ENCODE results near the gene NEGR1. TPM values are rescaled to one million over a fixed set of nuclear protein-coding genes. Genes with fewer than 3 reads are reported as not detected.

The NEGR1 gene
- total RNA-seq, 1 donor from 2014 or later: 8.6 TPM

GRCh38 chr1:71885171-71885570 lies 397.2 kb downstream of the NEGR1 start:
- Histone ChIP-seq H4K20me1 (ENCODE audit: insufficient read depth, low read length) (no peaks in the 10 kb centered on the region), H3K36me3 (ENCODE audit: insufficient read depth, low read length) (no peaks in the 10 kb centered on the region), H3K4me3 (ENCODE audit: insufficient read depth, low read depth, low read length) (no peak overlapping the region), H3K79me2 (ENCODE audit: insufficient read depth, low read length) (no peaks in the 10 kb centered on the region), H2AFZ (ENCODE audit: low read depth, low read length) (no peak overlapping the region), H3K27ac (ENCODE audit: low read depth, low read length) (no peak overlapping the region), H3K4me2 (ENCODE audit: low read length) (no peak overlapping the region), H3K9me3 (ENCODE audit: insufficient read depth, low read depth, low read length) (no peaks in the 10 kb centered on the region), H3K9ac (ENCODE audit: low read length) (no peak overlapping the region), H3K27me3 (ENCODE audit: insufficient read depth, low read length) (no peaks in the 10 kb centered on the region), H3K4me1 (ENCODE audit: insufficient read depth, low read length) (no peaks in the 10 kb centered on the region)
- Mint-ChIP-seq H3K36me3 (ENCODE audit: low read depth, unreplicated experiment) (no peaks in the 10 kb centered on the region), H3K4me3 (ENCODE audit: unreplicated experiment) (no peak overlapping the region), H3K27ac (ENCODE audit: unreplicated experiment) (no peak overlapping the region), H3K9me3 (ENCODE audit: unreplicated experiment) (no peaks in the 10 kb centered on the region), H3K4me1 (ENCODE audit: low read depth, unreplicated experiment) (peaks cover 12% of the 10 kb centered on the region), H3K27me3 (ENCODE audit: low read depth, unreplicated experiment) (no peaks in the 10 kb centered on the region)
- TF ChIP-seq EZH2 (IDR thresholded peaks at IDR 0.05; ENCODE audit: insufficient read depth, low read length): no peak
- TF ChIP-seq, protein P1, sequence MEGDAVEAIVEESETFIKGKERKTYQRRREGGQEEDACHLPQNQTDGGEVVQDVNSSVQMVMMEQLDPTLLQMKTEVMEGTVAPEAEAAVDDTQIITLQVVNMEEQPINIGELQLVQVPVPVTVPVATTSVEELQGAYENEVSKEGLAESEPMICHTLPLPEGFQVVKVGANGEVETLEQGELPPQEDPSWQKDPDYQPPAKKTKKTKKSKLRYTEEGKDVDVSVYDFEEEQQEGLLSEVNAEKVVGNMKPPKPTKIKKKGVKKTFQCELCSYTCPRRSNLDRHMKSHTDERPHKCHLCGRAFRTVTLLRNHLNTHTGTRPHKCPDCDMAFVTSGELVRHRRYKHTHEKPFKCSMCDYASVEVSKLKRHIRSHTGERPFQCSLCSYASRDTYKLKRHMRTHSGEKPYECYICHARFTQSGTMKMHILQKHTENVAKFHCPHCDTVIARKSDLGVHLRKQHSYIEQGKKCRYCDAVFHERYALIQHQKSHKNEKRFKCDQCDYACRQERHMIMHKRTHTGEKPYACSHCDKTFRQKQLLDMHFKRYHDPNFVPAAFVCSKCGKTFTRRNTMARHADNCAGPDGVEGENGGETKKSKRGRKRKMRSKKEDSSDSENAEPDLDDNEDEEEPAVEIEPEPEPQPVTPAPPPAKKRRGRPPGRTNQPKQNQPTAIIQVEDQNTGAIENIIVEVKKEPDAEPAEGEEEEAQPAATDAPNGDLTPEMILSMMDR (IDR thresholded peaks at IDR 0.05; ENCODE audit: insufficient read depth, low read depth, low read length): no peak
- no peak for DNase-seq (ENCODE audit: low read depth)
- no peak for FAIRE-seq

GRCh38 chr1:71882637-71883036 lies 399.7 kb downstream of the NEGR1 start:
- H2AFZ ChIP-seq (ENCODE audit: low read depth, low read length): no peak overlapping the region
- no peaks in the 10 kb centered on the region for H3K27me3 ChIP-seq (ENCODE audit: insufficient read depth, low read length)
- FAIRE-seq: no peak
- H3K27ac ChIP-seq (ENCODE audit: low read depth, low read length): no peak overlapping the region
- no peak overlapping the region for H3K4me3 ChIP-seq (ENCODE audit: insufficient read depth, low read depth, low read length)
- H3K4me1 ChIP-seq (ENCODE audit: insufficient read depth, low read length): no peaks in the 10 kb centered on the region
- no peak overlapping the region for H3K27ac Mint-ChIP-seq (ENCODE audit: unreplicated experiment)
- no peaks in the 10 kb centered on the region for H3K27me3 Mint-ChIP-seq (ENCODE audit: low read depth, unreplicated experiment)
- no peak overlapping the region for H3K4me2 ChIP-seq (ENCODE audit: low read length)
- no peaks in the 10 kb centered on the region for H4K20me1 ChIP-seq (ENCODE audit: insufficient read depth, low read length)
- no peak for TF ChIP-seq EZH2 (IDR thresholded peaks at IDR 0.05; ENCODE audit: insufficient read depth, low read length)
- TF ChIP-seq, protein P1 (IDR thresholded peaks at IDR 0.05; ENCODE audit: insufficient read depth, low read depth, low read length): no peak
- no peak overlapping the region for H3K4me3 Mint-ChIP-seq (ENCODE audit: unreplicated experiment)
- H3K9me3 Mint-ChIP-seq (ENCODE audit: unreplicated experiment): no peaks in the 10 kb centered on the region
- no peaks in the 10 kb centered on the region for H3K36me3 Mint-ChIP-seq (ENCODE audit: low read depth, unreplicated experiment)
- H3K9ac ChIP-seq (ENCODE audit: low read length): no peak overlapping the region
- DNase-seq (ENCODE audit: low read depth): no peak
- H3K36me3 ChIP-seq (ENCODE audit: insufficient read depth, low read length): no peaks in the 10 kb centered on the region
- peaks cover 18% of the 10 kb centered on the region for H3K4me1 Mint-ChIP-seq (ENCODE audit: low read depth, unreplicated experiment)
- no peaks in the 10 kb centered on the region for H3K79me2 ChIP-seq (ENCODE audit: insufficient read depth, low read length)
- H3K9me3 ChIP-seq (ENCODE audit: insufficient read depth, low read depth, low read length): no peaks in the 10 kb centered on the region

GRCh38 chr1:71882226-71882625 lies 400.1 kb downstream of the NEGR1 start:
- TF ChIP-seq, protein P1 (IDR thresholded peaks at IDR 0.05; ENCODE audit: insufficient read depth, low read depth, low read length): no peak
- TF ChIP-seq EZH2 (IDR thresholded peaks at IDR 0.05; ENCODE audit: insufficient read depth, low read length): no peak
- H3K4me1 Mint-ChIP-seq (ENCODE audit: low read depth, unreplicated experiment): peaks cover 18% of the 10 kb centered on the region
- Histone ChIP-seq H3K4me3 (ENCODE audit: insufficient read depth, low read depth, low read length) (no peak overlapping the region), H3K4me1 (ENCODE audit: insufficient read depth, low read length) (no peaks in the 10 kb centered on the region), H3K4me2 (ENCODE audit: low read length) (no peak overlapping the region), H3K79me2 (ENCODE audit: insufficient read depth, low read length) (no peaks in the 10 kb centered on the region), H4K20me1 (ENCODE audit: insufficient read depth, low read length) (no peaks in the 10 kb centered on the region), H2AFZ (ENCODE audit: low read depth, low read length) (no peak overlapping the region), H3K27ac (ENCODE audit: low read depth, low read length) (no peak overlapping the region), H3K9me3 (ENCODE audit: insufficient read depth, low read depth, low read length) (no peaks in the 10 kb centered on the region), H3K9ac (ENCODE audit: low read length) (no peak overlapping the region), H3K36me3 (ENCODE audit: insufficient read depth, low read length) (no peaks in the 10 kb centered on the region), H3K27me3 (ENCODE audit: insufficient read depth, low read length) (no peaks in the 10 kb centered on the region)
- DNase-seq (ENCODE audit: low read depth): no peak
- no peaks in the 10 kb centered on the region for H3K9me3 Mint-ChIP-seq (ENCODE audit: unreplicated experiment)
- no peak overlapping the region for H3K27ac Mint-ChIP-seq (ENCODE audit: unreplicated experiment)
- no peaks in the 10 kb centered on the region for H3K36me3 Mint-ChIP-seq (ENCODE audit: low read depth, unreplicated experiment)
- FAIRE-seq: no peak
- no peak overlapping the region for H3K4me3 Mint-ChIP-seq (ENCODE audit: unreplicated experiment)
- H3K27me3 Mint-ChIP-seq (ENCODE audit: low read depth, unreplicated experiment): no peaks in the 10 kb centered on the region
